H9 (cell line): ENCODE data around the gene C1QTNF3. TPM values are rescaled to one million over a fixed set of nuclear protein-coding genes. Genes with fewer than 3 reads are reported as not detected.

Experiments
- DNase-seq: peaks from one replicate; pipeline ENCODE4 v3.0.0-alpha.2; 2017
- H2AFZ ChIP-seq: one replicate; pipeline ENCODE4 v1.6.1; 2013; ENCODE audit warnings: mild to moderate bottlenecking, low read length, control low read depth, moderate library complexity
- H2AK5ac ChIP-seq: 2 replicates; pipeline ENCODE4 v1.6.1; 2013; ENCODE audit warnings: low read length, control low read depth, mixed read lengths; ENCODE audit not compliant: insufficient read length
- H2BK120ac ChIP-seq: one replicate; pipeline ENCODE4 v1.6.1; 2013; ENCODE audit warnings: low read depth, mild to moderate bottlenecking, low read length, control low read depth, inconsistent platforms; ENCODE audit not compliant: poor library complexity, severe bottlenecking
- H2BK12ac ChIP-seq: 2 replicates; pipeline ENCODE4 v1.6.1; 2013; ENCODE audit warnings: low read length, control low read depth, mixed read lengths, low read depth; ENCODE audit not compliant: insufficient read length
- H2BK15ac ChIP-seq: 2 replicates; pipeline ENCODE4 v1.6.1; 2013; ENCODE audit warnings: low read depth, low read length, control low read depth
- H2BK20ac ChIP-seq: one replicate; pipeline ENCODE4 v1.6.1; 2013; ENCODE audit warnings: low read depth, mild to moderate bottlenecking, low read length, control low read depth, inconsistent platforms; ENCODE audit not compliant: poor library complexity, severe bottlenecking
- H2BK5ac ChIP-seq: 2 replicates; pipeline ENCODE4 v1.6.1; 2013; ENCODE audit warnings: low read length, control low read depth, mixed read lengths; ENCODE audit not compliant: insufficient read length
- H3K14ac ChIP-seq: 2 replicates; pipeline ENCODE4 v1.6.1; 2013; ENCODE audit warnings: low read length, control low read depth; ENCODE audit not compliant: insufficient read depth
- H3K18ac ChIP-seq: 2 replicates; pipeline ENCODE4 v1.6.1; 2013; ENCODE audit warnings: low read depth, mild to moderate bottlenecking, mixed read lengths, low read length, control low read depth; ENCODE audit not compliant: insufficient read length
- H3K23ac ChIP-seq: 2 replicates; pipeline ENCODE4 v1.6.1; 2013; ENCODE audit warnings: low read length, control low read depth, mixed read lengths, low read depth; ENCODE audit not compliant: insufficient read length
- H3K23me2 ChIP-seq: 2 replicates; pipeline ENCODE4 v1.6.1; 2013; ENCODE audit warnings: low read depth, mild to moderate bottlenecking, mixed read lengths, low read length, control low read depth; ENCODE audit not compliant: insufficient read length, poor library complexity, severe bottlenecking
- H3K27ac ChIP-seq: 2 replicates; pipeline ENCODE4 v1.5.1; 2013; ENCODE audit warnings: low read length, control low read depth, mixed read lengths, low read depth; ENCODE audit not compliant: insufficient read length
- H3K27me3 ChIP-seq: 2 replicates; pipeline ENCODE4 v1.6.1; 2013; ENCODE audit warnings: low read length, control low read depth, inconsistent platforms; ENCODE audit not compliant: insufficient read depth
- H3K4ac ChIP-seq: 2 replicates; pipeline ENCODE4 v1.6.1; 2013; ENCODE audit warnings: low read depth, mild to moderate bottlenecking, control low read depth, inconsistent platforms, low read length, moderate library complexity
- H3K4me1 ChIP-seq: 2 replicates; pipeline ENCODE4 v1.6.1; 2013; ENCODE audit warnings: low read length, control low read depth, inconsistent platforms; ENCODE audit not compliant: insufficient read depth
- H3K4me2 ChIP-seq: 2 replicates; pipeline ENCODE4 v1.6.1; 2013; ENCODE audit warnings: low read length, control low read depth, mixed read lengths; ENCODE audit not compliant: insufficient read length, insufficient read depth
- H3K56ac ChIP-seq: 2 replicates; pipeline ENCODE4 v1.6.1; 2013; ENCODE audit warnings: low read depth, mild to moderate bottlenecking, mixed read lengths, low read length, control low read depth; ENCODE audit not compliant: insufficient read length
- H3K79me1 ChIP-seq: 2 replicates; pipeline ENCODE4 v1.6.1; 2013; ENCODE audit warnings: low read depth, mild to moderate bottlenecking, moderate library complexity, low read length, control low read depth, inconsistent platforms; ENCODE audit not compliant: insufficient read depth, poor library complexity, severe bottlenecking
- H3K79me2 ChIP-seq: 2 replicates; pipeline ENCODE4 v1.6.1; 2013; ENCODE audit warnings: low read length, control low read depth, inconsistent platforms; ENCODE audit not compliant: insufficient read depth
- H3K9ac ChIP-seq: 2 replicates; pipeline ENCODE4 v1.6.1; 2013; ENCODE audit warnings: low read length, control low read depth, mixed read lengths; ENCODE audit not compliant: insufficient read length; ENCODE audit errors: extremely low read depth
- H3K9me3 ChIP-seq: one replicate; pipeline ENCODE4 v1.6.1; 2013; ENCODE audit warnings: low read depth, low read length, inconsistent platforms; ENCODE audit not compliant: control insufficient read depth
- H3T11ph ChIP-seq: one replicate; pipeline ENCODE4 v1.6.1; 2013; ENCODE audit warnings: mild to moderate bottlenecking, low read length, control low read depth, inconsistent platforms
- H4K20me1 ChIP-seq: one replicate; pipeline ENCODE4 v1.6.1; 2013; ENCODE audit not compliant: control insufficient read depth, insufficient read length, insufficient read depth
- H4K5ac ChIP-seq: 2 replicates; pipeline ENCODE4 v1.6.1; 2013; ENCODE audit warnings: low read depth, mild to moderate bottlenecking, mixed read lengths, low read length, control low read depth; ENCODE audit not compliant: insufficient read length
- H4K8ac ChIP-seq: replicated peaks from 2 replicates; pipeline ENCODE4 v1.6.1; 2013; ENCODE audit warnings: low read length, control low read depth, mixed read lengths, low read depth; ENCODE audit not compliant: insufficient read length
- H4K91ac ChIP-seq: 2 replicates; pipeline ENCODE4 v1.6.1; 2013; ENCODE audit warnings: low read depth, mild to moderate bottlenecking, moderate library complexity, mixed read lengths, low read length, control low read depth; ENCODE audit not compliant: insufficient read length
- H3K27ac Mint-ChIP-seq, 3 experiments: 2 replicates in 2 of 3; 3 replicates in 1 of 3; pipeline ENCODE4 v1.8.0; 2020 to 2021; ENCODE audit warnings: mixed read lengths in 3 of 3, mild to moderate bottlenecking in 1 of 3, moderate library complexity in 1 of 3
- H3K27me3 Mint-ChIP-seq: 2 replicates; pipeline ENCODE4 v1.8.0; 2021; ENCODE audit warnings: low read depth, mild to moderate bottlenecking, moderate library complexity, mixed read lengths
- H3K36me3 Mint-ChIP-seq, 3 experiments: 2 replicates in 2 of 3; 3 replicates in 1 of 3; pipeline ENCODE4 v1.8.0; 2020 to 2021; ENCODE audit warnings: low read depth in 3 of 3, mixed read lengths in 3 of 3; ENCODE audit not compliant: insufficient read depth in 1 of 3
- H3K4me1 Mint-ChIP-seq, 2 experiments: 2 replicates each; pipeline ENCODE4 v1.8.0; 2020; ENCODE audit warnings: mixed read lengths in 2 of 2
- H3K4me3 Mint-ChIP-seq, 2 experiments: 2 replicates in 1 of 2; 3 replicates in 1 of 2; pipeline ENCODE4 v1.8.0; 2020 to 2021; ENCODE audit warnings: mild to moderate bottlenecking in 2 of 2, mixed read lengths in 2 of 2, moderate library complexity in 1 of 2
- H3K9me3 Mint-ChIP-seq, 2 experiments: 2 replicates in 1 of 2; 3 replicates in 1 of 2; pipeline ENCODE4 v1.8.0; 2020; ENCODE audit warnings: mild to moderate bottlenecking in 2 of 2, mixed read lengths in 2 of 2, moderate library complexity in 1 of 2
- WGBS: extraction: QIAGEN DNeasy Blood & Tissue Kit; methylation state at CpG from one replicate; pipeline ENCODE4 v1.1.7; 2013; ENCODE audit warnings: missing lambda C conversion rate, low lambda C conversion rate, mixed read lengths; ENCODE audit not compliant: insufficient read length; ENCODE audit errors: extremely low coverage; 5-methylcytosine and 5-hydroxymethylcytosine counted together
- total RNA-seq: library from RNA; stranded (reverse); gene quantifications from 2 replicates; pipeline ENCODE4 v1.2.1, GENCODE V29; 2021
- TF ChIP-seq, protein P1 (sequence below): fragments of 200-600 bp; sonication (generic); conservative IDR thresholded peaks from 3 replicates; pipeline ENCODE4 v1.8.0; 2021; ENCODE audit warnings: antibody characterized with exemption, mild to moderate bottlenecking

Gene C1QTNF3
- total RNA-seq, 1 experiment from 2014 or later, result 1.1 TPM

DNA sequence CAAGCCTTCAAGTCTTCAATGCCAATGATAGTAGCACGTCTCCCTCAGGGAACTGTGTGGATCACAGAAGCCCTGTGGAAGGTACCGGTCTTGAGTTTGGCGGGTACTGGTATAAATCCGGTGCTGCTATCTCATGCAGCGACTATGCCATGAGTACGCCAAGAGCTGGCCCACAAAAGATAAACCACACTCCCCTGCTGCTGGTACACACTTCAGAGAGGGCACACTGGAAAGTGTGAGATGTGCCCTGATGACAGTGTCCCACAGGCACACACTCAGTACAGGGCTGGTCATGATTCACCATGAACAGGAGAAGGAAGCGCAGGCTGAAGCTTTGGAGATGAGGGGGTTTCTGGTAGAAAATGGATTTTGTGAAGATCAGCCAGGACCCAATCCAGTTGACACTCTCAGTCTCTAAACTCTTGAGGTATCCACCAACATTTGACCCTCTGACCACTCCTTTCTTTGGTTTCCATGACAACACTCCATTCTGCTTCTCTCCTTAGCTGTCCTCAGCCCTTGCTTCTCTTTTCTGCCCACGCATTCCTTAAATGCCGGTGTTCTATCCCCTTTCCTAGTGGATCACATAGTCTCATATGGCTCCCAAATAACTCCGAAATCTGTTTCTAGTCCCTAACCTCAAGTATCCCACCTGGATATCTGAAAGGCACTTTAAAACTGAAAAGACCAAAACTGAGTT, 40.2 kb downstream of the C1QTNF3 start:
- no peaks in the 10 kb centered on the region for H3K79me2 ChIP-seq
- H4K91ac ChIP-seq, result no peak overlapping the region
- Mint-ChIP-seq H3K36me3 (peaks cover 0 to 27% (median 9%) of the 10 kb centered on the region in 3 experiments; a peak in 6 of 7 replicates), H3K27me3 (no peaks in the 10 kb centered on the region), H3K9me3 (no peaks in the 10 kb centered on the region; a peak in 1 of 5 replicates), H3K27ac (no peak overlapping the region), H3K4me1 (peaks cover 15 to 28% of the 10 kb centered on the region in 2 experiments), H3K4me3 (no peak overlapping the region)
- no peak overlapping the region for H3K9ac ChIP-seq
- H3K23me2 ChIP-seq, result peaks cover 3% of the 10 kb centered on the region
- DNase-seq, result no peak
- H2BK15ac ChIP-seq, result no peak overlapping the region
- H4K8ac ChIP-seq, result no peak overlapping the region
- H3K23ac ChIP-seq, result no peak overlapping the region
- no peak overlapping the region for H2BK12ac ChIP-seq
- no peak overlapping the region for H4K5ac ChIP-seq
- no peak overlapping the region for H3K56ac ChIP-seq
- H3K27me3 ChIP-seq, result no peaks in the 10 kb centered on the region
- H3K4ac ChIP-seq, result no peak overlapping the region
- no peak overlapping the region for H2BK20ac ChIP-seq
- H2AK5ac ChIP-seq, result no peak overlapping the region
- no peak overlapping the region for H3K4me2 ChIP-seq
- H3K14ac ChIP-seq, result no peak overlapping the region
- TF ChIP-seq, protein P1, sequence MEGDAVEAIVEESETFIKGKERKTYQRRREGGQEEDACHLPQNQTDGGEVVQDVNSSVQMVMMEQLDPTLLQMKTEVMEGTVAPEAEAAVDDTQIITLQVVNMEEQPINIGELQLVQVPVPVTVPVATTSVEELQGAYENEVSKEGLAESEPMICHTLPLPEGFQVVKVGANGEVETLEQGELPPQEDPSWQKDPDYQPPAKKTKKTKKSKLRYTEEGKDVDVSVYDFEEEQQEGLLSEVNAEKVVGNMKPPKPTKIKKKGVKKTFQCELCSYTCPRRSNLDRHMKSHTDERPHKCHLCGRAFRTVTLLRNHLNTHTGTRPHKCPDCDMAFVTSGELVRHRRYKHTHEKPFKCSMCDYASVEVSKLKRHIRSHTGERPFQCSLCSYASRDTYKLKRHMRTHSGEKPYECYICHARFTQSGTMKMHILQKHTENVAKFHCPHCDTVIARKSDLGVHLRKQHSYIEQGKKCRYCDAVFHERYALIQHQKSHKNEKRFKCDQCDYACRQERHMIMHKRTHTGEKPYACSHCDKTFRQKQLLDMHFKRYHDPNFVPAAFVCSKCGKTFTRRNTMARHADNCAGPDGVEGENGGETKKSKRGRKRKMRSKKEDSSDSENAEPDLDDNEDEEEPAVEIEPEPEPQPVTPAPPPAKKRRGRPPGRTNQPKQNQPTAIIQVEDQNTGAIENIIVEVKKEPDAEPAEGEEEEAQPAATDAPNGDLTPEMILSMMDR, result no peak
- H3K27ac ChIP-seq, result no peak overlapping the region
- H2AFZ ChIP-seq, result no peak overlapping the region
- no peaks in the 10 kb centered on the region for H3K9me3 ChIP-seq
- WGBS, result no CpG with 5 or more reads among the region's 10 CpGs
- no peak overlapping the region for H3T11ph ChIP-seq
- no peaks in the 10 kb centered on the region for H4K20me1 ChIP-seq
- no peak overlapping the region for H2BK120ac ChIP-seq
- H3K4me1 ChIP-seq, result no peaks in the 10 kb centered on the region
- no peak overlapping the region for H3K18ac ChIP-seq
- H2BK5ac ChIP-seq, result no peak overlapping the region
- no peaks in the 10 kb centered on the region for H3K79me1 ChIP-seq
